Nephron (organoid): ENCODE data around the gene CSH1.
A peak's percentile ranks its signal among the peaks of the same experiment; 100 is the strongest.
"Not testable (repeated sequence)": the region's sequence is repeated elsewhere in the genome, so short reads cannot be mapped to it uniquely, and the experiment has no call there.

ENCODE experiments used
- H3K27ac Mint-ChIP-seq, 3 experiments: 2 replicates each; pipeline ENCODE4 v1.8.0; 2020; ENCODE audit warnings: mixed read lengths in 3 of 3, mild to moderate bottlenecking in 2 of 3, moderate library complexity in 1 of 3
- H3K27me3 Mint-ChIP-seq: 2 replicates; pipeline ENCODE4 v1.8.0; 2021; ENCODE audit warnings: low read depth, mild to moderate bottlenecking, moderate library complexity, mixed read lengths
- H3K36me3 Mint-ChIP-seq: 2 replicates; pipeline ENCODE4 v1.8.0; 2020; ENCODE audit warnings: low read depth, mixed read lengths
- H3K4me1 Mint-ChIP-seq: 2 replicates; pipeline ENCODE4 v1.8.0; 2020; ENCODE audit warnings: mixed read lengths
- H3K4me3 Mint-ChIP-seq, 3 experiments: 2 replicates each; pipeline ENCODE4 v1.8.0; 2020; ENCODE audit warnings: mild to moderate bottlenecking in 3 of 3, mixed read lengths in 3 of 3, moderate library complexity in 2 of 3
- H3K9me3 Mint-ChIP-seq: 2 replicates; pipeline ENCODE4 v1.8.0; 2020; ENCODE audit warnings: mixed read lengths
- CTCF ChIP-seq, 3 experiments: fragments of 200-600 bp; sonication (generic); IDR thresholded peaks; one replicate each; pipeline ENCODE4 v1.5.0; 2021; ENCODE audit warnings: antibody characterized with exemption in 3 of 3; ENCODE audit not compliant: unreplicated experiment in 3 of 3

The CSH1 gene

DNA sequence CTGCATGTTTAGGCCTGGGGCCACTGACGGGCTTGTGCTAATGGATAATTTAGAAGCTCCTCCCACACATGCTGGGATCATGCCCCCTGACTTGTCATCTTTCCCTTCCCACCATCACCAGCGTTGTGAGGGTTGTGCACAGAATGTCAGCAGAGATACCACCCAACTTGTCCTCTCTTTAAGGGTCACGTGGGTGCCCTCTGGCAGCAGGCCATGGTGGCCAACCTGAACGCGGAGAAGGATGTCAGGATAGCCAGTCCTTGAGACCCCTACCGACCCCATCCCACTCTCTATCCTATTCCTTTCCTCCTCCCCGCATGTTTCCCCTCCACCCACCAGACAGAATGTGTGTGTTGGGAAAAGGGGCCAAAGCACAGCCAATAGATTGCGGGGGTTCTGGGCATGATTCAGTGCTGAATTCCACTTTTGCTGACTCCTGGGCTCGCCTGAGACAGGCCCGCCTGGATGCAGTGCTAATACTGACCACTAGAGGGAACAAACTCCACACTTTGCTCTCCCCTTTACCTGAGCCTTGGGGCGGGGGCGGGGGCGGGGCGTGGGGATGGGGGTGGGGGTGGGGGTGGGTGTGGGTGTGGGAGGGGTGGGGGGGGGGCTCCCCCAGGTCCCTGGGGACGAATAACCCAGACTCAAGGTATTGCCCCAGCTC, 14.3 kb downstream of the CSH1 start, which contains the start of gene GH2:
TSS of gene GH2 (minus strand) at position 10 of the 667 bp plus-strand sequence. CDS start 143 bp downstream, outside the sequence.
- Mint-ChIP-seq H3K4me1 (no peaks in the 10 kb centered on the region), H3K36me3 (no peaks in the 10 kb centered on the region), H3K27ac (no peak within 1 kb of the TSS), H3K9me3 (no peaks in the 10 kb centered on the region), H3K27me3 (peaks cover 20% of the 10 kb centered on the region), H3K4me3 (no peak within 1 kb of the TSS)
- peak; percentile 42 to 51 (median 44) for TF ChIP-seq CTCF (IDR thresholded peaks at IDR 0.05; ENCODE audit: unreplicated experiment in 3 of 3)

- peaks cover 20% of the 10 kb centered on the region for H3K27me3 Mint-ChIP-seq
- not testable (repeated sequence) for H3K4me3 Mint-ChIP-seq, H3K9me3 Mint-ChIP-seq, H3K4me1 Mint-ChIP-seq, H3K36me3 Mint-ChIP-seq, H3K27ac Mint-ChIP-seq
Measured at GRCh38 chr17:63881337-63881736, 15.0 kb downstream of the CSH1 start.

DNA sequence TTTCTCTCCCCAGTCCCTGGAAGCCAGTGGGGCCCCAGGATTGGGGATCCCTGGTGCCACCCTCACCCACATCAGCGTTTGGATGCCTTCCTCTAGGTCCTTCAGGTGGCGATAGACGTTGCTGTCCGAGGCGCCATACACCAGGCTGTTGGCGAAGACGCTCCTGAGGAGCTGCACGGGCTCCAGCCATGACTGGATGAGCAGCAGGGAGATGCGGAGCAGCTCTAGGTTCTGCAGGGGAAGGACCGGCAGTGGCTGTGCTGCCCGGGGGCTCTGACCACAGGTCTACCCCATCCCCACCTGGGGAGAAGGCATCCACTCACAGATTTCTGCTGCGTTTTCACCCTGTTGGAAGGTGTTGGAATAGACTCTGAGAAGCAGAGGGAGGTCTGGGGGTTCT, 15.7 kb downstream of the CSH1 start:
- no peaks in the 10 kb centered on the region for H3K9me3 Mint-ChIP-seq
- peaks cover 24% of the 10 kb centered on the region for H3K27me3 Mint-ChIP-seq
- no peaks in the 10 kb centered on the region for H3K36me3 Mint-ChIP-seq
- H3K4me3 Mint-ChIP-seq, result no peak overlapping the region
- H3K27ac Mint-ChIP-seq, result no peak overlapping the region
- H3K4me1 Mint-ChIP-seq, result no peaks in the 10 kb centered on the region
- TF ChIP-seq CTCF (IDR thresholded peaks at IDR 0.05; ENCODE audit: unreplicated experiment in 3 of 3), result no peak

- H3K27me3 Mint-ChIP-seq, result peaks cover 16% of the 10 kb centered on the region
- H3K9me3 Mint-ChIP-seq, H3K4me3 Mint-ChIP-seq, H3K4me1 Mint-ChIP-seq, H3K27ac Mint-ChIP-seq, H3K36me3 Mint-ChIP-seq: not testable (repeated sequence)
Measured at GRCh38 chr17:63878413-63878812, 18.0 kb downstream of the CSH1 start.

GRCh38 chr17:63874693-63875092, 21.7 kb downstream of the CSH1 start:
- not testable (repeated sequence) for H3K4me1 Mint-ChIP-seq, H3K9me3 Mint-ChIP-seq, H3K27ac Mint-ChIP-seq, H3K4me3 Mint-ChIP-seq, H3K36me3 Mint-ChIP-seq
- H3K27me3 Mint-ChIP-seq, result peaks cover 16% of the 10 kb centered on the region

GRCh38 chr17:63874061-63874626, 22.2 kb downstream of the CSH1 start:
- not testable (repeated sequence) for H3K4me1 Mint-ChIP-seq, H3K4me3 Mint-ChIP-seq, H3K36me3 Mint-ChIP-seq, H3K9me3 Mint-ChIP-seq, H3K27ac Mint-ChIP-seq
- H3K27me3 Mint-ChIP-seq, result peaks cover 16% of the 10 kb centered on the region

DNA sequence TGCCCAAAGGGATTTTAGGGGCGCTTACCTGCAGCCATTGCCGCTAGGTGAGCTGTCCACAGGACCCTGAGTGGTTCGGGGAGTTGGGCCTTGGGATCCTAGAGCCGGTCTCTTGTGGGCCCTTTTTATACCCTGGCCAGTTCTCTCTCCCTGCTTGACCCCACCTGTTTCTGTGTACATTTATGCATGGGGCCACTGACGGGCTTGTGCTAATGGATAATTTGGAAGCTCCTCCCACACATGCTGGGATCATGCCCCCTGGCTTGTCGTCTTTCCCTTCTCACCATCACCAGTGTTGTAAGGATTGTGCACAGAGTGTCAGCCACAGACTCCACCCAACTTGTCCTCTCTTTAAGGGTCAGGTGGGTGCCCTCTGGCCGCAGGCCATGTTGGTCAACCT, 22.8 kb downstream of the CSH1 start, which contains the start of gene CSH2:
TSS of gene CSH2 (minus strand) at position 101 of the 400 bp plus-strand sequence. CDS start at position 38, 63 bp downstream.
- H3K36me3 Mint-ChIP-seq, H3K4me3 Mint-ChIP-seq, H3K27ac Mint-ChIP-seq, H3K4me1 Mint-ChIP-seq, H3K9me3 Mint-ChIP-seq: not testable (repeated sequence)
- peaks cover 12% of the 10 kb centered on the region for H3K27me3 Mint-ChIP-seq

DNA sequence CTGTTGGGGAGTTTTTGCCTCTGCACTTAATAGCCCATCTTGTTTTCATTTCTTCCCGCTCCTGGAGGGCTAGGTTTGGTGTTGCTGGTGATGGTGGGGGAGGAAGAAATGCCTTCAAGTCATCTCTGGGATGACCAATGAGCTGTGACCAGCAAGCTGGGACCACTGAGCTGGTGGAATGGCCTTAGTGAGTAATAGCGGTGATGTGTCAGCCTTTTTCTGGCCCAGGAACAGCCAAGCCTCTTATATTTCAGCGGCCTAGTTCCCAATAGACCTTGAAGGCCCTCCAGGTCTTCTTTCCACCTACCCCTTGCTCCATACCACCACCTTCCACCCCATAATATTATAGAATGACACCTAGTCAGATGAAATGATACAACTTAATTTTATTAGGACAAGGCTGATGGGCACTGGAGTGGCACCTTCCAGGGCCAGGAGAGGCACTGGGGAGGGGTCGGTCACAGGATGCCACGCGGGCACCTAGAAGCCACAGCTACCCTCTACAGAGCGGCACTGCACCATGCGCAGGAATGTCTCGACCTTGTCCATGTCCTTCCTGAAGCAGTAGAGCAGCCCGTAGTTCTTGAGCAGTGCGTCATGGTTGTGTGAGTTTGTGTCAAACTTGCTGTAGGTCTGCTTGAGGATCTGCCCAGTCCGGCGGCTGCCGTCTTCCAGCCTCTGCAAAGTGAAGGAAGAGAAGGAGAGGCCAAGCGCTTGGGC, 24.6 kb downstream of the CSH1 start:
- not testable (repeated sequence) for H3K27me3 Mint-ChIP-seq, H3K9me3 Mint-ChIP-seq, H3K4me3 Mint-ChIP-seq, H3K27ac Mint-ChIP-seq, H3K4me1 Mint-ChIP-seq, H3K36me3 Mint-ChIP-seq

- not testable (repeated sequence) for H3K36me3 Mint-ChIP-seq, H3K9me3 Mint-ChIP-seq, H3K4me3 Mint-ChIP-seq, H3K4me1 Mint-ChIP-seq, H3K27me3 Mint-ChIP-seq, H3K27ac Mint-ChIP-seq
Measured at GRCh38 chr17:63870292-63870665, 26.1 kb downstream of the CSH1 start.

DNA sequence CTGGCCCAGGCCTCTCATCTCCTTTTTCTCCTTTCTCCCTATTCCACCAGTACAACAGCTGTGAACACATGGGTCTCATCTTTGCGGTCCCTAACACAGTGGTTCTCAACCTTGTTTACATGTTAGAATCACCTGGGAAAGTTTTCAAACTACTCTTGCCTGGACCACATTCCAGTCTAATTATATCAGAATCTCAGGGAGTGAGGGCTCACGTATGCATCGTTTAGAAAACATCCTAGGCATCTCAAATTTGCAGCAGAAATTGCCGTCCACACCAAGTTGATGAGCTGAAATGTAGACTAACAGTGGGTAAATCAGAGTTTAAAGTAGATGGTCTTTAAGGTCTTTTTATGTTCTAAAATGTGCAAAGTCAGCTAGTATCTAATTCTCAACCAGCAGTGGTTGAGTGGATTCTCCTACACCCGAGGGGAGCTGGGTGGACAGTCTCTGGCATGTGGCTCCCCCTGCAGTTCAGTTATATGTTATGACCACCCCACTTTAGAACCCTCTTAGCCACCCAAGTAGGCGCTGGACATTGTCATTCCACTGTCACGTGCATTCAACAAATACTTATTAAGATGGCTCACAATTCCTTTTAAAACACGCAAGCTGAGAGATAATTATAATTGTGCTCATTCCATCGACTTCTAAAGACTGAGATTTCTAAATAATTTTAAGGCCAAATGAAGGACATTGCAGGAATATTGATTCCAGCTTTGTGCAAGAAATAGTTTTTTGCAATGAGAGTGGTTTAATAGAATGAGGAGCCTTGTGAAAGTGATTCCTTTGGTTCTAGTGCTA, 26.7 kb downstream of the CSH1 start:
- H3K4me3 Mint-ChIP-seq, H3K9me3 Mint-ChIP-seq, H3K4me1 Mint-ChIP-seq, H3K27ac Mint-ChIP-seq, H3K27me3 Mint-ChIP-seq, H3K36me3 Mint-ChIP-seq: not testable (repeated sequence)

GRCh38 chr17:63866625-63867024, 29.7 kb downstream of the CSH1 start:
- not testable (repeated sequence) for H3K36me3 Mint-ChIP-seq, H3K4me3 Mint-ChIP-seq, H3K9me3 Mint-ChIP-seq, H3K27me3 Mint-ChIP-seq, H3K27ac Mint-ChIP-seq, H3K4me1 Mint-ChIP-seq
